Fibroblast of villous mesenchyme (primary cell): ENCODE measurements around the gene RPTOR. TPM values are rescaled to one million over a fixed set of nuclear protein-coding genes. Genes with fewer than 3 reads are reported as not detected.
"Not testable (repeated sequence)": the region's sequence is repeated elsewhere in the genome, so short reads cannot be mapped to it uniquely, and the experiment has no call there.

Experiments
- DNase-seq: peaks from one replicate; pipeline ENCODE4 v3.0.0-alpha.2; 2010; ENCODE audit warnings: low read depth
- H3K4me3 ChIP-seq: 2 replicates; pipeline ENCODE4 v1.5.1; 2011; ENCODE audit warnings: low read depth, mild to moderate bottlenecking, low read length
- total RNA-seq: library from RNA; depleted of rRNA; stranded (reverse); fragments of >200 nt; gene quantifications from 2 replicates; pipeline ENCODE4 v1.2.3, GENCODE V29; 2012
- TF ChIP-seq, protein P1 (sequence below): IDR thresholded peaks from 2 replicates; pipeline ENCODE4 v1.5.1; 2012; ENCODE audit warnings: low read depth, mild to moderate bottlenecking, low read length; ENCODE audit not compliant: insufficient read depth

Gene RPTOR
- total RNA-seq, 1 donor, result 35.8 TPM

DNA sequence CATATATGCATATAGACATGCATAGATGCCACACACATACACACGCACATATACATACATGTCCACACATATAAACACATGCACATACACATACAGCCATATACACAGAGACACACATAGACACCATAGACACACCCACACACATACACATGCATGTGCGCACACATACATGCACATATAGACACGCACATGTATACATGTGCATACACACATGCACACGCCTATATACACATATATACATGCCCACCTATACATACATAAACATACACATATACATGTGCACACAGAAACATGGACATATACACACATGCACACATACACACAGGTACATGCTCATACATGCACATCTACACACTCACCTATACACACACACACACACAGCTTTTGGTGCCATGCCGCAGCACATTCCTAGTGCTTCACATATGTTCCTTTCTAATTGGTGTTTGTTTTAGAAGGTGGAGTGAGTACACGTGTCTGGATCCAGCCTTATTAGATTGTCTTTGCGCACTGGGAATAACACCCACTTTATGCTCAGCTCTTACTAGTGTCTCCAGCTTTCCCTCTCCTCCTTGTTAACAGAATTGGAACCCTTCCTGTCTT is 198.0 kb downstream of the RPTOR start:
- TF ChIP-seq, protein P1, sequence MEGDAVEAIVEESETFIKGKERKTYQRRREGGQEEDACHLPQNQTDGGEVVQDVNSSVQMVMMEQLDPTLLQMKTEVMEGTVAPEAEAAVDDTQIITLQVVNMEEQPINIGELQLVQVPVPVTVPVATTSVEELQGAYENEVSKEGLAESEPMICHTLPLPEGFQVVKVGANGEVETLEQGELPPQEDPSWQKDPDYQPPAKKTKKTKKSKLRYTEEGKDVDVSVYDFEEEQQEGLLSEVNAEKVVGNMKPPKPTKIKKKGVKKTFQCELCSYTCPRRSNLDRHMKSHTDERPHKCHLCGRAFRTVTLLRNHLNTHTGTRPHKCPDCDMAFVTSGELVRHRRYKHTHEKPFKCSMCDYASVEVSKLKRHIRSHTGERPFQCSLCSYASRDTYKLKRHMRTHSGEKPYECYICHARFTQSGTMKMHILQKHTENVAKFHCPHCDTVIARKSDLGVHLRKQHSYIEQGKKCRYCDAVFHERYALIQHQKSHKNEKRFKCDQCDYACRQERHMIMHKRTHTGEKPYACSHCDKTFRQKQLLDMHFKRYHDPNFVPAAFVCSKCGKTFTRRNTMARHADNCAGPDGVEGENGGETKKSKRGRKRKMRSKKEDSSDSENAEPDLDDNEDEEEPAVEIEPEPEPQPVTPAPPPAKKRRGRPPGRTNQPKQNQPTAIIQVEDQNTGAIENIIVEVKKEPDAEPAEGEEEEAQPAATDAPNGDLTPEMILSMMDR, result no peak
- no peak for DNase-seq
- no peak overlapping the region for H3K4me3 ChIP-seq

DNA sequence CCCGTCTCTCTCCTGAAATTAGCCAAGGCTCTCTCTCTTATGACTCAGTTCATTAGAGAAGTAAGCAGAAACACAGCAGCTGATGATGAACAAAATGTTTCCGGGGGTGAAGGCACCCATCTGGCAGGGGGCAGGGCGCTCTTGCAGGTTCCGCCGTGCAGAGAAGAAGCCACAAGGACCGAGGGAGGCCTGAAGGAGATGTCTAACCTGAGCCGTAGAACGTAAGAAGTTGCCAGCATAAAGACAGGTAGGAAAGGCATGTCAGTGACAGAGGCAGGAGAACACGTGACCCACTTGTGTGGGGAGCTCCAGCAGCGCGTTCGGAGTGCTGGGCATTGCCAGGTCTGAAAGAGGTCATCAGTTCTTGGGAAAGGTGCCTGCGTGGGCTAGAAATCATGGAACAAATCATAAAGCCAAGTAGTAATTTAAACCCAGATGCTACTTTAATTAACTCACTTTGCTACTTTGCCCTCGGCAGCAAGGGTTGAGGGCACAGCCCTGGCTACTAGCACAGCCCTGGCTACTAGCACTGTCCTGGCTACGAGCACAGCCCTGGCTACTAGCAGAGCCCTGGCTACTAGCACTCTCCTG is 198.6 kb downstream of the RPTOR start:
- DNase-seq, result peak; percentile 72
- TF ChIP-seq, protein P1, result no peak
- H3K4me3 ChIP-seq, result no peak overlapping the region

DNA sequence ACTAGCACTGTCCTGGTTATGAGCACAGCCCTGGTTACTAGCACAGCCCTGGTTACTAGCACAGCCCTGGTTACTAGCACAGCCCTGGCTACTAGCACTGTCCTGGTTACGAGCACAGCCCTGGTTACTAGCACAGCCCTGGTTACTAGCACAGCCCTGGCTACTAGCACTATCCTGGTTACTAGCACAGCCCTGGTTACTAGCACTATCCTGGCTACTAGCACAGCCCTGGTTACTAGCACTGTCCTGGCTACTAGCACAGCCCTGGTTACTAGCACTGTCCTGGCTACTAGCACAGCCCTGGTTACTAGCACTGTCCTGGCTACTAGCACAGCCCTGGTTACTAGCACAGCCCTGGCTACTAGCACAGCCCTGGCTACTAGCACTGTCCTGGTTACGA is 199.3 kb downstream of the RPTOR start:
- not testable (repeated sequence) for DNase-seq, H3K4me3 ChIP-seq

DNA sequence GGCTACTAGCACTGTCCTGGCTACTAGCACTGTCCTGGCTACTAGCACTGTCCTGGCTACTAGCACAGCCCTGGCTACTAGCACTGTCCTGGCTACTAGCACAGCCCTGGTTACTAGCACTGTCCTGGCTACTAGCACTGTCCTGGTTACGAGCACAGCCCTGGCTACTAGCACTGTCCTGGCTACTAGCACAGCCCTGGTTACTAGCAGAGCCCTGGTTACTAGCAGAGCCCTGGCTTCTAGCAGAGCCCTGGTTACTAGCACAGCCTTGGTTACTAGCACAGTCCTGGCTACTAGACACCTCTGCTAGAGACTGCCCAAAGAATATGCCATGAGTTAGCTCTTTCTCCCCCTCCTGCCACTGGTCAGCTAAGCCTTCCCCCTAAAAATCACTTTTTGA is 200.1 kb downstream of the RPTOR start:
- DNase-seq, H3K4me3 ChIP-seq: not testable (repeated sequence)

DNA sequence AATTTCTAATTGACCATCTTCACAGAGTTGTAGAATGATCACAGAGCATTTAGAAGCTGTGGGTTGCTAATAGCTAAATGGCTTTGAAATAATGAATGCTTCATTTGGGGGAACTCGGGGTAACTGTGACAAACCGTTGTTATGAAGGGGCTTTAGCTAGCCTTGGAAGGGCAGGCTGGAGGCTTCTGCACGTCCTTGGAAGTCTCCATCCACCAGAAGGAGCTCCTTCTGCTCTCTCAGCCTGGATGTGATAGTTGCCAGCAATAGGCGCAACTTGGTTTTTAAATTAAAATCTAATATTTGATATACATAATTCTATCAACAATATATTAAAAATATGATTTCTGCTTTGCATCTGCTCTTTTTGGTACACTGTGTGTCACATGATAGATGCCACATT is 200.5 kb downstream of the RPTOR start:
- TF ChIP-seq, protein P1, result no peak
- no peak for DNase-seq
- H3K4me3 ChIP-seq, result no peak overlapping the region

DNA sequence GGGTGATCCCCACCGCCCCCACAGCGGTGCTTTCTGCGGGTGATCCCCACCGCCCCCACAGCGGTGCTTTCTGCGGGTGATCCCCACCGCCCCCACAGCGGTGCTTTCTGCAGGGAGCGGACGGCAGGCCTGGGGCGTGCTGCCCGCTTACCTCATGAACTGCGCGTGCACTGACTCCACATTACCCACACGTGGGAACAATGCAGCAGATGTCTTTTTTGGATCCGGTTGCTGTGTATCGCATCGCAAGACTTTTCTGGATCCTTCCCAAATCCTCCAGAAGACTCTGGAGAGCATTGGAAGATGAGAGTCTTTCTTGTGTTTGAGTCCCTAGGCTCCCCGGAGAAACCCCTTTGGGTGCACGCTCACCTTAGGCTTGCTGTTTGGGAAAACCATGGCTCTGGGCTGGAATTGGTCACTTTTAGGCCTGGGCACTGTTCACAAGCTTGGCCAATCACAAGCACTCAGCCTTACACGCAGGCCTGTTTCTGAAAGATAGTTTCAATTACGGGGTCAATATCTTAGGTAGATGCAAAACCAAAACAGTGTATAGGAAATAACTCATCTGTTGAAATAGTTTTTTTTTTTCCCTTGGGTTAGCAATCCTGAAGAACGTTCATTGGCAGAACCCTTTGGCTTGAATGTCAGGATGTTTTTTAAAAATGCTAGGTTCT is 201.8 kb downstream of the RPTOR start:
- TF ChIP-seq, protein P1, result no peak
- no peak for DNase-seq

DNA sequence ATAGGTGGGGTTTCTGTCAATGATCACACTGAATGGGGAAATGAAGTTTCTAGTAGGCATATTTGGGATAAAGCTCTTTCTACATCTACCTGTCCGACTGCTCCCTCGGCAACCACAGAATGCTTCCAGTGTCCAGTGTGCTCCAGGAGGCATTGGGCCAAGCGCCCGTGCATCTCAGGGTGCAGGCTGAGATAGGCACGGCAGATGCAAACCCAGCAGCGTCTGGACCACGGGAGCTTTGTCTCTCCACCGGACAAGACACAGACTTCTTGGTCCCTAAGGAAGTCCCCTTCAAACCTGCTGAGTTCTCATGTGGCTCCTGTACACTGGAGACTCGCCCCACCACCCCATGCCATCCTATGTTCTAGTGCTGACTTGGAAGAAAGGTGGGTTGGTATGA is 202.8 kb downstream of the RPTOR start:
- no peak overlapping the region for H3K4me3 ChIP-seq
- TF ChIP-seq, protein P1, result no peak
- DNase-seq, result no peak

More for the DNA sequence above, 201.8 kb downstream of the RPTOR start:
- no peak overlapping the region for H3K4me3 ChIP-seq

DNA sequence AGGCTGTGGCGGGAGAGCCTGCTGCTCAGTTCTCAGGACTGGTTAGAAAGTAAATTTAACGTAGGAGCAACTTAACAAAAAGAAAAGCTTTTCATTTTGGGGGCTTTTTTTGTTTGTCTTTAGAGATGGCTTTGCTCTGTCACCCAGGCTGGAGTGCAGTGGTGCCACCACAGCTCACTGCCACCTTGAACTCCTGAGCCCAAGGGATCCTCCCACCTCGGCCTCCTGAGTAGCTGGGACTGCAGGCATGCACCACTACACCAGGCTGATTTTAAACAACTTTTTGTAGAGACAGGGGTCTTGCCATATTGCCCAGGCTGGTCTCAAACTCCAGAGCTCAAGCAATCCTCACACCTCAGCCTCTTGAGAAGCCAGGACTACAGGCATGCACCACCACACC is 205.0 kb downstream of the RPTOR start:
- TF ChIP-seq, protein P1, result no peak
- no peak overlapping the region for H3K4me3 ChIP-seq

More for the DNA sequence above, 205.0 kb downstream of the RPTOR start:
- no peak for DNase-seq
